MCF 10A (cell line): ENCODE results near the gene LRRC27. TPM values are rescaled to one million over a fixed set of nuclear protein-coding genes. Genes with fewer than 3 reads are reported as not detected.
A peak's percentile ranks its signal among the peaks of the same experiment; 100 is the strongest.

Source experiments
- Bru-seq: library from RNA; stranded (reverse); fragments of 400-500 nt; gene quantifications from one replicate; lab custom pipeline; 2021; lab: Mats Ljungman, UMichigan
- BruChase-seq, 2 experiments: library from RNA; stranded (reverse); fragments of 400-500 nt; gene quantifications; one replicate each; lab custom pipeline; 2021; lab: Mats Ljungman, UMichigan
- BruUV-seq: library from RNA; stranded (reverse); fragments of 400-500 nt; replicated peaks from 2 replicates; lab custom pipeline; 2021; lab: Mats Ljungman, UMichigan
- CTCF ChIA-PET: fragments of 300-600 bp; sonication (Branson Sonifier 250); formaldehyde crosslinking; extraction: SDS; loops from one replicate; lab custom pipeline; 2021; ENCODE audit warnings: antibody characterized with exemption, inconsistent platforms; lab: Yijun Ruan, JAX
- POLR2A ChIA-PET: fragments of 300-600, 350-650 bp; sonication (Branson Sonifier 250); formaldehyde crosslinking; extraction: SDS; loops from one replicate; lab custom pipeline; 2020; ENCODE audit warnings: antibody characterized with exemption, inconsistent platforms; lab: Yijun Ruan, JAX
- DNase-seq: peaks from one replicate; pipeline ENCODE4 v3.0.0-alpha.2; 2018; ENCODE audit not compliant: unreplicated experiment
- H3K27ac Mint-ChIP-seq: one replicate; pipeline ENCODE4 v1.8.0; 2022; ENCODE audit warnings: mild to moderate bottlenecking, low read depth, mixed read lengths; ENCODE audit not compliant: unreplicated experiment
- H3K27me3 Mint-ChIP-seq: one replicate; pipeline ENCODE4 v1.8.0; 2022; ENCODE audit warnings: mixed read lengths; ENCODE audit not compliant: insufficient read depth, unreplicated experiment
- H3K36me3 Mint-ChIP-seq: one replicate; pipeline ENCODE4 v1.8.0; 2022; ENCODE audit warnings: mild to moderate bottlenecking, moderate library complexity, mixed read lengths; ENCODE audit not compliant: insufficient read depth, unreplicated experiment
- H3K4me1 Mint-ChIP-seq: one replicate; pipeline ENCODE4 v1.8.0; 2022; ENCODE audit warnings: mixed read lengths; ENCODE audit not compliant: insufficient read depth, unreplicated experiment
- H3K4me3 Mint-ChIP-seq: one replicate; pipeline ENCODE4 v1.8.0; 2022; ENCODE audit warnings: mild to moderate bottlenecking, moderate library complexity, mixed read lengths; ENCODE audit not compliant: unreplicated experiment
- H3K9me3 Mint-ChIP-seq: one replicate; pipeline ENCODE4 v1.8.0; 2022; ENCODE audit warnings: mixed read lengths; ENCODE audit not compliant: unreplicated experiment
- CTCF ChIP-seq: fragments of 200-600 bp; IDR thresholded peaks from one replicate; pipeline ENCODE4 v1.8.0; 2022; ENCODE audit warnings: antibody characterized with exemption, mild to moderate bottlenecking; ENCODE audit not compliant: unreplicated experiment
- intact Hi-C: fragments of 100-400 bp; cut with micrococcal nuclease; formaldehyde crosslinking; loops from 2 replicates; pipeline ENCODE4 v1.14.1; 2022
- long read RNA-seq: library from polyadenylated mRNA; stranded (forward); transcript quantifications from one replicate; pipeline ENCODE4 v2.0.0, GENCODE V29; 2022
- total RNA-seq: library from RNA; stranded (reverse); gene quantifications from 2 replicates; pipeline ENCODE4 v1.2.3, GENCODE V29; 2022

LRRC27 gene
- total RNA-seq, result 9.1 and 10.4 TPM in 2 replicates
- percentile 52 among the genes with signal in this experiment for Bru-seq, nascent RNA
- percentile 51 among the genes with signal in this experiment for BruChase-seq, experiment 1, labeled RNA remaining after a 6-hour chase
- BruChase-seq, experiment 2, labeled RNA remaining after a 2-hour chase, result percentile 54 among the genes with signal in this experiment
- long read RNA-seq, full-length matches to known transcripts, result 3 of 9 reads
- long read RNA-seq, partial matches to known transcripts, result 0 of 9 reads
- long read RNA-seq, other reads (novel, unspliced or antisense), result 6 of 9 reads

DNA sequence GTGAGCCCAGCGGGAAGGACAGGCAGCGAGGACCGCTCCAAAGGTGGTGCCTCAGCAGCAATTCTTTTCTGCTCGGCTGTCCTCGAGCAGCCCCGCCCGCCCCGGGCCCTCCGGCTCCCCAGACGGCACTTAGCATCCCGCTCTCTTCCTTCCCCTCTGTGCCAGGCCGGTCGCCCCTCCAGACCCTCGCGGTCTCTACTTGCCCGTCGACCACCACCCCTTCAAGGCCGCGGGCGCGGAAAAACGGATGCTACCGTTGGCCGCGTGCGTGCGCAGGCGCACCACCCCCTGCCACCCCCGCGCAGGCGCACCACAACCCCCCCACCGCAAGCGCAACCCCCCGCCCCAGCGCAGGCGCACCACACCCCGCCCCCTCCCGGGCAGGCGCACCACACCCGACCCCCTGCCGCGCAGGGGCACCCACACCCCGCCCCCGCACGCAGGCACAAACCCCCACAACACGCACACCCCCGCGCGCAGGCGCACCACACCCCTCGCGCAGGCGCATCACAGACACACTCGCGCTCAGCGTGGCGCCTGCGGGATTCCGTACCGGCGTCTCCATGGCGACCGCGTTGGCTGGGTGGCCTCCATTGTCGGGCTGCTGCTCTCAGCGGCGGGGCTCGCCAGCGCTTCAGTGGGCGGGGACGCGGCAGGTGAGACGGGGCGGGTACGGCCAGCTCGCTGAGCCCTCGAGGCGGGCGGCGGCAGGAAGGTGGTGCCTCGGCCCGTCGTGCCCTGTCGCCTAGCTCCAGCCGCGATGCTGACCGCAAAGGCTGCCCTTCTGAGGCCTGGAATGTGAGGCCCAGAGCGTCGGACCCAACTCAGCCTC lies at the start of gene LRRC27:
Gene LRRC27, plus strand, starts transcription at position 593 of the 832 bp plus-strand sequence. CDS start 1,332 bp downstream, outside the sequence.
- TF ChIP-seq CTCF, result no peak
- peaks cover 12% of the 10 kb centered on the region for H3K36me3 Mint-ChIP-seq
- ChIA-PET POLR2A (interaction anchor here (0.9 to 3.9 kb wide), 4 partner anchors 9 to 22 kb away, joined by 4 to 31 read pairs (median 6); no protein-coding TSS in a partner anchor), CTCF (no interaction called here)
- peaks cover 19% of the 10 kb centered on the region for H3K4me1 Mint-ChIP-seq
- no peaks in the 10 kb centered on the region for H3K9me3 Mint-ChIP-seq
- peak; percentile 97 for DNase-seq
- peak within 1 kb of the TSS; percentile 87 for H3K27ac Mint-ChIP-seq
- H3K27me3 Mint-ChIP-seq, result no peaks in the 10 kb centered on the region
- peak within 1 kb of the TSS; percentile 98 for H3K4me3 Mint-ChIP-seq
- BruUV-seq, result no TSS peak
- intact Hi-C loops, result loop anchor here (1.0 kb wide), 1 partner anchor 10 kb away; no protein-coding TSS in a partner anchor

DNA sequence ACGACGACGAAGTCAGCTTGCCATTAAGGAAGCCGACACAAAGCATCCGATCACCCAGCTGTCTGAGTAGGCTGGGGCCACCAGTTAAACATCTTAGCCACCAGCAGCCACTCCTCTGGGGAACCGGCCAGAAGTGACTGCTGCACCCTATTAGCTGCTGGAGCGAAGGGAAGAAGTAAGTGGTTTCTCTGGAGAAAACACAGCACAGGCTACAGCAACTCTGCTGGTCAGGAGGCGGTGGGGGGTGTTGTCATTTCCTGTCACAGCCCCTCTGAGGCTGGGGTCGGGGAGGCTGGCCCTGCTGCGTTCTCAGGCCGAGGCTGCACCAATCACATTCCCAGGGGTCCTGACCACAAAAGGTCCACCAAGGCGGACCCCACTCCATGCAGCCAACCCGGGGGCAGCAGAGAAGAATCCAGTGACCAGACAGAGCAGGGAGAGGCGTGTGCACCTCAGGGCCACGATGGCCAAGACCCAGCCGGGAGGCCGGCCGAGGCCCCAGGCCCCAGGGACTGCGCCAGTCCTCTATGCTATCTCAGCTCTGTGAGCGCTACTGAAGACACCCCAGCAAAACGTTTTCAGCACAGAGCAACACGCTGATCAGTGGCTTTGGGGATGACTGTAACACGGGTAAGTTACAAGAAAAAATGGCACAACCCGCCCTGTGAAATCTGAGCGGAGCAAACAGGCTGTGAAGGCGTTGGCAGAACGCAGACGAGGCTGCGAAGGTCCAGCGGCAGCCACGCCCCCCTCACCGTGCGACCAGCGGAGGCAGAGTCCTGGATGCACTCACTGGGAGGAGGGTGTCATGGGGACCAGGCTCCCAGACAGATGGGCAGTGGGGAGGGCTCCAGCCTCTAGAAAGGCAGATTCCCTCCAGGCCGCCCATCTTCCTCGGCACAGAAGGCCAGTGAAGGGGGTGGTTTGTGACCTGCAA lies 49.1 kb upstream of the LRRC27 start:
- TF ChIP-seq CTCF, result no peak
- intact Hi-C loops, result no loop called here
- H3K4me1 Mint-ChIP-seq, result peaks cover 5% of the 10 kb centered on the region
- CTCF ChIA-PET, result interaction anchor here (0.5 kb wide), 1 partner anchor 58 kb away, joined by 3 read pairs; no protein-coding TSS in a partner anchor
- BruUV-seq, result no TSS peak
- H3K36me3 Mint-ChIP-seq, result no peaks in the 10 kb centered on the region
- no peaks in the 10 kb centered on the region for H3K27me3 Mint-ChIP-seq
- no peaks in the 10 kb centered on the region for H3K9me3 Mint-ChIP-seq
- H3K27ac Mint-ChIP-seq, result no peak overlapping the region
- no peak overlapping the region for H3K4me3 Mint-ChIP-seq
- POLR2A ChIA-PET, result no interaction called here
- DNase-seq, result no peak

GRCh38 chr10:132283604-132284382 lies 48.2 kb upstream of the LRRC27 start:
- Mint-ChIP-seq H3K4me3 (no peak overlapping the region), H3K27me3 (no peaks in the 10 kb centered on the region), H3K4me1 (peaks cover 5% of the 10 kb centered on the region), H3K27ac (no peak overlapping the region), H3K36me3 (no peaks in the 10 kb centered on the region), H3K9me3 (no peaks in the 10 kb centered on the region)
- intact Hi-C loops, result no loop called here
- no peak for DNase-seq
- BruUV-seq, result no TSS peak
- ChIA-PET CTCF (no interaction called here), POLR2A (no interaction called here)
- no peak for TF ChIP-seq CTCF
